ENCODE data around the gene ABCG8. TPM values are rescaled to one million over a fixed set of nuclear protein-coding genes. Genes with fewer than 3 reads are reported as not detected.

ABCG8 gene
- total and polyA plus RNA-seq, 2 donors (not counting 1 experiment from before 2014, with no cell fraction given) = not detected

DNA sequence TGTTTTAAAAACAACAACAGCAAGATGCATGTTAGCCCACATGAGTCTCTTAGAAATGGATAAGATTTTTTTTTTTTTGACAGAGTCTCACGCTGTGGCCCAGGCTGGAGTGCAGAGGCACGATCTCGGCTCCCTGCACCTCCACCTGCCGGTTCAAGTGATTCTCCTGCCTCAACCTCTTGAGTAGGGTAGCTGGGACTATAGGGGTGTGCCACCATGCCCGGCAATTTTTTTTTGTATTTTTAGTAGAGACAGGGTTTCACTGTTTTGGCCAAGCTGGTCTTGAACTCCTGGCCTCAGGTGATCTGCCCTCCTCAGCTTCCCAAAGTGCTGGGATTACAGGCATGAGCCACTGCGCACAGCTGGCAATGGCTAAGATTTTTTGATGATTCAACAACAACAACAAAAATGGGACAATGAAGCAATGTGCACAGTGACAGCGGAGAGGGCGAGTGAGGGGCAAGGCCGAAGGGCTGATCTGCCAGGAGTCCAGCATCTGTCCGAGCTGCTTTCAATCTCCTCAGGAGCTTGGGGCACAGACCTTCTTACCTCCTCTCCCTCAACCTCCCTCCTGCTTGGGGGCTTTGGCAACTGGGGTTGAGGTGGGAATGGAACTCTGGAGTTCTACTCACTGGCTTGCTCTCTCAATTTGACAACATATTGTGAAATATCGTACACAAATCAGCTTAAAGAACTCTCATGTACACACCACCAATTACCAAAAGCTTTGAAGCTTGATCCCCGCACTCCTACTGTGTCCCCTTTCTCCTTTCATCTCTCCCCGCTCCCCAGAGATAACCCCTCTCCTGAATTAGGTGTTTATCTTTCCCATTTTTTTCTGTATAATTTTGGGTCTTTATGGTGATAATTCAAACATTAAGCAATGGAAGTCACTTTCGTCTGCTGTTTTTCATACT lies 3.4 kb downstream of the ABCG8 start:
- Histone ChIP-seq H3K79me2 (ENCODE audit: control insufficient read depth, insufficient read depth, low read length) (no peaks in the 10 kb centered on the region), H3K27me3 (replicated peaks in 1 of 4; ENCODE audit: control extremely low read depth in 1 of 4, control insufficient read depth in 3 of 4, insufficient read depth in 4 of 4, low read length in 3 of 4) (peaks cover 0 to 7% (median 0%) of the 10 kb centered on the region in 4 experiments), H3K4me1 (ENCODE audit: control insufficient read depth in 2 of 2, insufficient read depth in 2 of 2, low read length in 2 of 2) (no peaks in the 10 kb centered on the region), H3K9me3 (ENCODE audit: control extremely low read depth in 1 of 3, control insufficient read depth in 2 of 3, insufficient read depth in 1 of 3, low read length in 2 of 3) (no peaks in the 10 kb centered on the region), H3K27ac (ENCODE audit: low read length in 2 of 2) (no peak overlapping the region), H3K36me3 (replicated peaks in 1 of 2; ENCODE audit: control extremely low read depth in 1 of 2, control insufficient read depth in 1 of 2, extremely low read depth in 1 of 2, insufficient read depth in 2 of 2, low read length in 1 of 2) (no peaks in the 10 kb centered on the region), H4K20me1 (ENCODE audit: control insufficient read depth, insufficient read depth, low read length, poor library complexity, severe bottlenecking) (no peaks in the 10 kb centered on the region), H3K4me2 (replicated peaks; ENCODE audit: low read depth, low read length, poor library complexity, severe bottlenecking) (no peak overlapping the region), H3K9ac (ENCODE audit: low read length) (no peak overlapping the region), H3K4me3 (ENCODE audit: control extremely low read depth in 1 of 5, extremely low read depth in 1 of 5, insufficient read depth in 1 of 5, low read depth in 2 of 5, low read length in 4 of 5) (no peak overlapping the region), H2AFZ (ENCODE audit: insufficient read depth, low read depth, low read length, poor library complexity, severe bottlenecking) (no peak overlapping the region)
- ATAC-seq (ENCODE audit: low read depth) = no peak
- WGBS (ENCODE audit: insufficient coverage) = 98% methylated on average over 10 of the region's 14 CpGs
- intact Hi-C loops (cut with micrococcal nuclease) = no loop called here
- ChIA-PET POLR2A (no interaction called here), CTCF (no interaction called here)
- H3K4me3 Mint-ChIP-seq = no peak overlapping the region
- no peak for DNase-seq
- H3K27ac Mint-ChIP-seq = no peak overlapping the region
- no peaks in the 10 kb centered on the region for H3K9me3 Mint-ChIP-seq (ENCODE audit: insufficient read depth)
- TF ChIP-seq EZH2 (IDR thresholded peaks at IDR 0.05; ENCODE audit: borderline replicate concordance, insufficient read depth, low read depth, low read length, poor library complexity, severe bottlenecking) = no peak
- TF ChIP-seq, protein P1, sequence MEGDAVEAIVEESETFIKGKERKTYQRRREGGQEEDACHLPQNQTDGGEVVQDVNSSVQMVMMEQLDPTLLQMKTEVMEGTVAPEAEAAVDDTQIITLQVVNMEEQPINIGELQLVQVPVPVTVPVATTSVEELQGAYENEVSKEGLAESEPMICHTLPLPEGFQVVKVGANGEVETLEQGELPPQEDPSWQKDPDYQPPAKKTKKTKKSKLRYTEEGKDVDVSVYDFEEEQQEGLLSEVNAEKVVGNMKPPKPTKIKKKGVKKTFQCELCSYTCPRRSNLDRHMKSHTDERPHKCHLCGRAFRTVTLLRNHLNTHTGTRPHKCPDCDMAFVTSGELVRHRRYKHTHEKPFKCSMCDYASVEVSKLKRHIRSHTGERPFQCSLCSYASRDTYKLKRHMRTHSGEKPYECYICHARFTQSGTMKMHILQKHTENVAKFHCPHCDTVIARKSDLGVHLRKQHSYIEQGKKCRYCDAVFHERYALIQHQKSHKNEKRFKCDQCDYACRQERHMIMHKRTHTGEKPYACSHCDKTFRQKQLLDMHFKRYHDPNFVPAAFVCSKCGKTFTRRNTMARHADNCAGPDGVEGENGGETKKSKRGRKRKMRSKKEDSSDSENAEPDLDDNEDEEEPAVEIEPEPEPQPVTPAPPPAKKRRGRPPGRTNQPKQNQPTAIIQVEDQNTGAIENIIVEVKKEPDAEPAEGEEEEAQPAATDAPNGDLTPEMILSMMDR (IDR thresholded peaks at IDR 0.05) = no peak
- H3K4me1 Mint-ChIP-seq = no peaks in the 10 kb centered on the region
- peaks cover 5% of the 10 kb centered on the region for H3K27me3 Mint-ChIP-seq

DNA sequence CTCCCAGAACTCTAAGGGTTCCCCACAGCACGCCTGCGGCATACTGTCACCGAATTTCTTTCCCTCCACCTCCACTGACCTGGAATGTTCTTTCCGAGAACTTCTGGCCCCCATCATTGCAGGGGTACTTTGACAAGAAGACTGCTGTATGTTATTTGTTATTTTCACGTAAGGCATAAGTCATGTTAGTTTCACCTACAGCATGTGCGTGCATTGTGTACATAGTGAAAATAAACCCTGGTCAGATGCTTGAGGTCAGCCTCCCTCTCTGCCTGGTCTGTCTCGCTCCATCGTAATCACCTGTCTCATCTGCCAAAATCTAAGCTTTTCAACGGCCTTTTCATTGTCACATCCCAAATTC lies 4.1 kb downstream of the ABCG8 start:
- H3K9me3 Mint-ChIP-seq (ENCODE audit: insufficient read depth) = no peaks in the 10 kb centered on the region
- Histone ChIP-seq H3K27me3 (replicated peaks in 1 of 4; ENCODE audit: control extremely low read depth in 1 of 4, control insufficient read depth in 3 of 4, insufficient read depth in 4 of 4, low read length in 3 of 4) (peaks cover 0 to 7% (median 0%) of the 10 kb centered on the region in 4 experiments), H3K9me3 (ENCODE audit: control extremely low read depth in 1 of 3, control insufficient read depth in 2 of 3, insufficient read depth in 1 of 3, low read length in 2 of 3) (peaks cover 0 to 2% (median 0%) of the 10 kb centered on the region in 3 donors), H4K20me1 (ENCODE audit: control insufficient read depth, insufficient read depth, low read length, poor library complexity, severe bottlenecking) (no peaks in the 10 kb centered on the region), H2AFZ (ENCODE audit: insufficient read depth, low read depth, low read length, poor library complexity, severe bottlenecking) (no peak overlapping the region), H3K4me3 (ENCODE audit: control extremely low read depth in 1 of 5, extremely low read depth in 1 of 5, insufficient read depth in 1 of 5, low read depth in 2 of 5, low read length in 4 of 5) (no peak overlapping the region), H3K4me1 (ENCODE audit: control insufficient read depth in 2 of 2, insufficient read depth in 2 of 2, low read length in 2 of 2) (no peaks in the 10 kb centered on the region), H3K36me3 (replicated peaks in 1 of 2; ENCODE audit: control extremely low read depth in 1 of 2, control insufficient read depth in 1 of 2, extremely low read depth in 1 of 2, insufficient read depth in 2 of 2, low read length in 1 of 2) (no peaks in the 10 kb centered on the region), H3K9ac (ENCODE audit: low read length) (no peak overlapping the region), H3K27ac (ENCODE audit: low read length in 2 of 2) (no peak overlapping the region), H3K79me2 (ENCODE audit: control insufficient read depth, insufficient read depth, low read length) (no peaks in the 10 kb centered on the region), H3K4me2 (replicated peaks; ENCODE audit: low read depth, low read length, poor library complexity, severe bottlenecking) (no peak overlapping the region)
- intact Hi-C loops (cut with micrococcal nuclease) = no loop called here
- 95% methylated on average over 7 of the region's 9 CpGs for WGBS (ENCODE audit: insufficient coverage)
- peaks cover 5% of the 10 kb centered on the region for H3K27me3 Mint-ChIP-seq
- no peak for TF ChIP-seq EZH2 (IDR thresholded peaks at IDR 0.05; ENCODE audit: borderline replicate concordance, insufficient read depth, low read depth, low read length, poor library complexity, severe bottlenecking)
- TF ChIP-seq, protein P1 (IDR thresholded peaks at IDR 0.05) = no peak
- DNase-seq = no peak
- H3K27ac Mint-ChIP-seq = no peak overlapping the region
- CTCF ChIA-PET = no interaction called here
- POLR2A ChIA-PET = no interaction called here
- ATAC-seq (ENCODE audit: low read depth) = no peak
- no peak overlapping the region for H3K4me3 Mint-ChIP-seq
- H3K4me1 Mint-ChIP-seq = peaks cover under 1% of the 10 kb centered on the region

Measured in B cell (primary cell).